ENCODE measurements around the gene TRPM5.

DNA sequence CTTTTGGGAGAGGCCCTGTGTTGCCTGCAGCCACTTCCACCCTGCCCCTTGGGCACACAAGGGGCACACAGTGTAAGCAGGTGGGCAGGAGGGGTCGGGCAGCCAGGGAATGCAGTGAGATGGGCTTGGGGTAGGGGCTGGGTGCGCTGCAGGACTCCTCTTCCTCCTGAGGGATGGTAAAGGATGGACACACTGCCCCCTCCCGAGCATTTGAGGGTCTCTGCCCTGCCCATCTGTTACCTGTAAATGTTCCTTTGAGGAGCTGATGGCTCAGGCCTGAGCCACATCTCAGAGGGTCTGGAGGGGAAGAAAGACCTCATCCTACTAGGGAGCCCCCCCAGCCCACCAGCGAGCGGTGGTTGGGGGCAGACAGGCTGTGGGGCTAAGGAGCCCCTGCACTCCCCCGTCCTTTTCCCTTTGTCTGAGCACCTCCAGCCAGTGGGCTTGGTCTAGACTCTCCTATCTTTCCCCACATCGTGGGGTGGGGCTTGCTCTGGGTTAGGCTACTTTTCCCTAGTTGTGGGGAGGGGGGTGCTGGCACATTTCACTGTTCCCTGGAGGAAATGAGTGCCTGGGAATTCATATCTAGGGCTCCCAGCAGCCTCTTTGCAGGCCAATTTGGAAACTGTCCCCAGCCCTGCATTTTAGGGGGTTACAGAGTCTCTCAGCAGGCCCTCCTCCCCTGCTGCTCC lies 45.5 kb downstream of the TRPM5 start:
- TF ChIP-seq RAD51 (IDR thresholded peaks at IDR 0.05; ENCODE audit: borderline replicate concordance, low read depth), result no peak
- no peak for TF ChIP-seq ZFPM2 (CRISPR knock-in tag; IDR thresholded peaks at IDR 0.05)
- TF ChIP-seq EGR1 (conservative IDR thresholded peaks at IDR 0.05), result no peak
- no peak for TF ChIP-seq ELF1 (tag; IDR thresholded peaks at IDR 0.05)
- TF ChIP-seq CBX5 (IDR thresholded peaks at IDR 0.05; ENCODE audit: borderline replicate concordance, low read depth), result no peak
- no peak for TF ChIP-seq LCOR (CRISPR knock-in tag; IDR thresholded peaks at IDR 0.05)
- no peak for TF ChIP-seq POLR2A (conservative IDR thresholded peaks at IDR 0.05)

Measured in K562 (cell line).